ENCODE data around the gene CBLB.
A peak's percentile ranks its signal among the peaks of the same experiment; 100 is the strongest.

Gene CBLB

DNA sequence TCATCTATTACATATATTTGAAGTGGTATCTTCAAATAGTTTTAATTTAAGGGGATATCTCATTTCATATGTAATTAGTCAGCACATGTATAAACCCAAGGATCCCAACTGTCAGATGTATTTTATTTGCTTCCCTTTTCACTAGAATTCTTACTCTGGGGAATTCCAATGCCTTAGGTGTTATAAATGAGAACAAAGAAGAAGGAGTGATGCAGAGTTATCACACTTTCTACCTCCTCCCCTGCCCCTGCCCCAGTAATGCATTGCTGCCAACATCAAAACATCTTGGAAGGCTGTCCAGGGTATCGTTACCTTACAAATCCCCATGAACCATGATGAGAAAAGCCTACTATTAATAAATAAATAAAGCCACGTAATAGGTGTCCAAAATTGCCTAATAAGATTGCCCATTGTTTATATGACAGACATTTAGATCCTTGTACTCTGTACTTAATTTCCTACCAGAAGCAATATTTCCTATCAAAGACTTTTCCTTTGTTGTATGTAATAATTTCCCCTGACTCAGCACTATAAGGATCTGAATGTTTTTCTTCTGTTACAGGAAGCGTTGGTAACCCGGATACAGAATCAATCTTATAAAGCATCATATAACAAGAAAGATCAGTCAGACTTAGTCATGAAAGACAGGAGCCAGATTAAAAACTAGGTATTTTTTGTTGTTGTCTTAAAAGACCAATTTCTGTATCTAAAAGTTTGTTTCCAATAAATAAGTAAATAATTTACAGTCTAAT, 38.8 kb downstream of the CBLB start:
- no peak overlapping the region for H3K4me2 ChIP-seq (ENCODE audit: low read length)
- H3K9ac ChIP-seq (ENCODE audit: low read depth, low read length): peak overlapping the region; percentile 19
- H3K9me3 ChIP-seq (replicated peaks; ENCODE audit: low read length): no peaks in the 10 kb centered on the region
- H3K4me3 ChIP-seq (ENCODE audit: low read length): no peak overlapping the region
- H3K27me3 ChIP-seq (ENCODE audit: control insufficient read depth, insufficient read depth, low read length): no peaks in the 10 kb centered on the region
- H3K36me3 ChIP-seq (ENCODE audit: insufficient read depth, low read length): peaks cover 8% of the 10 kb centered on the region
- peaks cover 40% of the 10 kb centered on the region for H3K4me1 ChIP-seq (ENCODE audit: control insufficient read depth, insufficient read depth, low read length)

DNA sequence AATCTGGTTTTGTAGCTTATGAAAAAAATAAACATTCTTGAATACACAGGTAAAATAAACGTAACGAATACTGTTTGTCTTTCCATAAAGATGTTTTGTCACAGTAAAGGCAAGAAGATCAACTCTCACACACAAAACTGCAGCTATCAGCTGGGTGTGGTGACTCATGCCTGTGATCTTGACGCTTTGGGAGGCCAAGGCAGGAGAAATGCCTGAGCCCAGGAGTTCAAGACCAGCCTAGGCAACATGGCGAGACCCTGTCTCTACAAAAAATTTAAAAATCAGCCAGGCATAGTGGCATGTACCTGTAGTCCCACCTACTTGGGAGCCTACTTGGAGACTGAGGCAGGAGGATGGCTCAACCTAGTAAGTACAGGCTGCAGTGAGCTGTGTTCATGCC, 39.6 kb downstream of the CBLB start:
- H3K4me2 ChIP-seq (ENCODE audit: low read length): no peak overlapping the region
- H3K27me3 ChIP-seq (ENCODE audit: control insufficient read depth, insufficient read depth, low read length): no peaks in the 10 kb centered on the region
- peaks cover 11% of the 10 kb centered on the region for H3K36me3 ChIP-seq (ENCODE audit: insufficient read depth, low read length)
- no peaks in the 10 kb centered on the region for H3K9me3 ChIP-seq (replicated peaks; ENCODE audit: low read length)
- H3K4me1 ChIP-seq (ENCODE audit: control insufficient read depth, insufficient read depth, low read length): peaks cover 38% of the 10 kb centered on the region
- H3K9ac ChIP-seq (ENCODE audit: low read depth, low read length): no peak overlapping the region
- H3K4me3 ChIP-seq (ENCODE audit: low read length): no peak overlapping the region

- Histone ChIP-seq H3K4me1 (ENCODE audit: control insufficient read depth, insufficient read depth, low read length) (peaks cover 43% of the 10 kb centered on the region), H3K4me3 (ENCODE audit: low read length) (no peak overlapping the region), H3K4me2 (ENCODE audit: low read length) (no peak overlapping the region), H3K36me3 (ENCODE audit: insufficient read depth, low read length) (peaks cover 14% of the 10 kb centered on the region), H3K9ac (ENCODE audit: low read depth, low read length) (no peak overlapping the region), H3K9me3 (replicated peaks; ENCODE audit: low read length) (no peaks in the 10 kb centered on the region), H3K27me3 (ENCODE audit: control insufficient read depth, insufficient read depth, low read length) (no peaks in the 10 kb centered on the region)
These were observed 40.1 kb downstream of the CBLB start for GRCh38 chr3:105828703-105829102.

DNA sequence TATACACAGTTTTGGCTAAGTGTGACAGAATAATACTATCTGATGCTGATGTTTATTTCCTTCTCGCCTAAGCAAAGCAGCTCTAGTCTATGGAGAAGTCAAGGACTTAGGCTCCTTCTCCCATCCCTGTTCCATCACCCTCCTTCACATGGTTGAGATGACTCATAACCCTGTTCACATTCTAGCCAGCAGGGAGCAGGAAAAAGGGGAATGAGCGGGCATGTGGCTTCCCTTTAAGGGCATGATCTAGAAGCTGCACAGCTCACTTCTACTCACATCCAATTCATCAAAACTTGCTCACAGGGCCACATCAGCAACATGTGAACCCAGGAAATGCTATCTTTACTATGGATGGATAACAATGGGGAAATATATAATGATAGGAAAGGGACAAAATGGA, 40.9 kb downstream of the CBLB start:
- Histone ChIP-seq H3K9ac (ENCODE audit: low read depth, low read length) (no peak overlapping the region), H3K27me3 (ENCODE audit: control insufficient read depth, insufficient read depth, low read length) (no peaks in the 10 kb centered on the region), H3K36me3 (ENCODE audit: insufficient read depth, low read length) (peaks cover 14% of the 10 kb centered on the region), H3K4me2 (ENCODE audit: low read length) (no peak overlapping the region), H3K4me1 (ENCODE audit: control insufficient read depth, insufficient read depth, low read length) (peaks cover 49% of the 10 kb centered on the region), H3K4me3 (ENCODE audit: low read length) (no peak overlapping the region), H3K9me3 (replicated peaks; ENCODE audit: low read length) (no peaks in the 10 kb centered on the region)

- H3K9ac ChIP-seq (ENCODE audit: low read depth, low read length): no peak overlapping the region
- no peak overlapping the region for H3K4me3 ChIP-seq (ENCODE audit: low read length)
- H3K36me3 ChIP-seq (ENCODE audit: insufficient read depth, low read length): peaks cover 18% of the 10 kb centered on the region
- no peaks in the 10 kb centered on the region for H3K27me3 ChIP-seq (ENCODE audit: control insufficient read depth, insufficient read depth, low read length)
- H3K4me2 ChIP-seq (ENCODE audit: low read length): no peak overlapping the region
- no peaks in the 10 kb centered on the region for H3K9me3 ChIP-seq (replicated peaks; ENCODE audit: low read length)
- peaks cover 58% of the 10 kb centered on the region for H3K4me1 ChIP-seq (ENCODE audit: control insufficient read depth, insufficient read depth, low read length)
These were observed 41.8 kb downstream of the CBLB start for GRCh38 chr3:105826778-105827634.

DNA sequence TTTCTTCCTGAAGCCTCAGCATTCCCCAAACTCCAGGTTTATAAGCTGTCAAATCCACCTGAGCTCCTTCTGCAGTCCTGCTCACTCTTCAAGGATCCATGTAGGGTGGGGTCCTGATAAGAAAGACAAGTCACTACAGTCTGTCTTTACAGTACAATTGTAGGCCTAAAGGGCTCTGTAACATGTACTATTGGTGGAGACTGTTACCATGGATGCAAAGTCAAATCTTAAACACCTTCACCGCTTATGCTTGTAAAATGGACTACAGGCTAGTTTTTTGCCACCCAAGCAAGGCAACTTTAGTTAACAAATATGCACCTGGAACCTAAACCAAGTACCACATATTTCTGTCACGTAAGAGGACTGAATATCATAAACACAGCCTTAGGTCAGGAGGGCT, 44.7 kb downstream of the CBLB start:
- Histone ChIP-seq H3K4me3 (ENCODE audit: low read length) (peak overlapping the region; percentile 2), H3K9me3 (replicated peaks; ENCODE audit: low read length) (no peaks in the 10 kb centered on the region), H3K27me3 (ENCODE audit: control insufficient read depth, insufficient read depth, low read length) (no peaks in the 10 kb centered on the region), H3K36me3 (ENCODE audit: insufficient read depth, low read length) (peaks cover 18% of the 10 kb centered on the region), H3K9ac (ENCODE audit: low read depth, low read length) (peak overlapping the region; percentile 42), H3K4me2 (ENCODE audit: low read length) (peak overlapping the region; percentile 42), H3K4me1 (ENCODE audit: control insufficient read depth, insufficient read depth, low read length) (peaks cover 54% of the 10 kb centered on the region)

GRCh38 chr3:105823149-105823867, 45.5 kb downstream of the CBLB start:
- H3K36me3 ChIP-seq (ENCODE audit: insufficient read depth, low read length): peaks cover 18% of the 10 kb centered on the region
- no peaks in the 10 kb centered on the region for H3K9me3 ChIP-seq (replicated peaks; ENCODE audit: low read length)
- peak overlapping the region; percentile 55 for H3K9ac ChIP-seq (ENCODE audit: low read depth, low read length)
- H3K4me3 ChIP-seq (ENCODE audit: low read length): peak overlapping the region; percentile 44
- peak overlapping the region; percentile 63 for H3K4me2 ChIP-seq (ENCODE audit: low read length)
- H3K27me3 ChIP-seq (ENCODE audit: control insufficient read depth, insufficient read depth, low read length): no peaks in the 10 kb centered on the region
- peaks cover 47% of the 10 kb centered on the region for H3K4me1 ChIP-seq (ENCODE audit: control insufficient read depth, insufficient read depth, low read length)

GRCh38 chr3:105822171-105823123, 46.4 kb downstream of the CBLB start:
- Histone ChIP-seq H3K9me3 (replicated peaks; ENCODE audit: low read length) (no peaks in the 10 kb centered on the region), H3K4me2 (ENCODE audit: low read length) (peak overlapping the region; percentile 63), H3K4me3 (ENCODE audit: low read length) (peak overlapping the region; percentile 44), H3K36me3 (ENCODE audit: insufficient read depth, low read length) (peaks cover 17% of the 10 kb centered on the region), H3K27me3 (ENCODE audit: control insufficient read depth, insufficient read depth, low read length) (no peaks in the 10 kb centered on the region), H3K4me1 (ENCODE audit: control insufficient read depth, insufficient read depth, low read length) (peaks cover 39% of the 10 kb centered on the region), H3K9ac (ENCODE audit: low read depth, low read length) (peak overlapping the region; percentile 55)

DNA sequence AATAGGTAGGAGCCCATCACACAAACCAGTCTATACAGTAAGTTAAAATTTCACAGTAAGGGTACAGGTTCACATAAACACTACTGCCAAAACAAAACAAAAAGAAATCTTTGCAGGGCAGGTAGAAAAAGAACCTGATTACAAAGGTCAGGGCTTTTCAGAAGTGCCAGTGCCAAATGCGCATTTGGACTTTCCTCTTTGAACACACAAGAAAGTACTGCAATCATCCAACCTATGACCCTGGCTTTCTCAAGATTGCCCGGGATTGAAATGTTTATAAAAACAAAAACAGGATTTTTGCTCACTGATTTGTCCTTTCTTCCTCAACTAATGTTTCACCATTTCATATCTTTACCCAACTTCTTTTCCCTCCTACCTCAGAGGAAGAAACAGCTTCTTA, 47.4 kb downstream of the CBLB start:
- H3K4me1 ChIP-seq (ENCODE audit: control insufficient read depth, insufficient read depth, low read length): peaks cover 34% of the 10 kb centered on the region
- H3K4me3 ChIP-seq (ENCODE audit: low read length): no peak overlapping the region
- H3K9me3 ChIP-seq (replicated peaks; ENCODE audit: low read length): no peaks in the 10 kb centered on the region
- no peak overlapping the region for H3K4me2 ChIP-seq (ENCODE audit: low read length)
- peaks cover 14% of the 10 kb centered on the region for H3K36me3 ChIP-seq (ENCODE audit: insufficient read depth, low read length)
- no peaks in the 10 kb centered on the region for H3K27me3 ChIP-seq (ENCODE audit: control insufficient read depth, insufficient read depth, low read length)
- H3K9ac ChIP-seq (ENCODE audit: low read depth, low read length): no peak overlapping the region

GRCh38 chr3:105816833-105817232, 52.0 kb downstream of the CBLB start:
- Histone ChIP-seq H3K4me2 (ENCODE audit: low read length) (no peak overlapping the region), H3K4me3 (ENCODE audit: low read length) (no peak overlapping the region), H3K9ac (ENCODE audit: low read depth, low read length) (no peak overlapping the region), H3K27me3 (ENCODE audit: control insufficient read depth, insufficient read depth, low read length) (no peaks in the 10 kb centered on the region), H3K4me1 (ENCODE audit: control insufficient read depth, insufficient read depth, low read length) (peaks cover 20% of the 10 kb centered on the region), H3K36me3 (ENCODE audit: insufficient read depth, low read length) (no peaks in the 10 kb centered on the region), H3K9me3 (replicated peaks; ENCODE audit: low read length) (no peaks in the 10 kb centered on the region)
